Natural killer cell (primary cell): ENCODE measurements around the gene HSD17B3. TPM values are rescaled to one million over a fixed set of nuclear protein-coding genes. Genes with fewer than 3 reads are reported as not detected.
"Not testable (repeated sequence)": the region's sequence is repeated elsewhere in the genome, so short reads cannot be mapped to it uniquely, and the experiment has no call there.

ENCODE experiments used
- ATAC-seq, 3 donors: fragments of 150-1000 bp in 2 of 3; fragments of 200-7000 bp in 1 of 3; cut with Tn5 transposase; 1 replicate in 1 of 3; 2 replicates in 2 of 3; pipeline ENCODE4 v1.10.0; 2021; ENCODE audit warnings: mild to moderate bottlenecking in 2 of 3, moderate library complexity in 2 of 3
- DNase-seq, 2 donors: peaks; one replicate each; pipeline versions ENCODE4 v3.0.0 to v3.0.0-alpha.2; 2013 to 2021; ENCODE audit warnings: mixed read lengths in 1 of 2
- H3K27ac ChIP-seq: one replicate; pipeline ENCODE4 v1.5.1; 2013; ENCODE audit warnings: mild to moderate bottlenecking, low read length
- H3K27me3 ChIP-seq: one replicate; pipeline ENCODE4 v1.6.1; 2013; ENCODE audit warnings: low read length; ENCODE audit not compliant: control insufficient read depth, insufficient read depth
- H3K36me3 ChIP-seq: one replicate; pipeline ENCODE4 v1.6.1; 2013; ENCODE audit warnings: low read length; ENCODE audit not compliant: control insufficient read depth, insufficient read depth
- H3K4me1 ChIP-seq: one replicate; pipeline ENCODE4 v1.6.1; 2013; ENCODE audit warnings: low read length; ENCODE audit not compliant: control insufficient read depth, insufficient read depth
- H3K4me3 ChIP-seq: one replicate; pipeline ENCODE4 v1.5.1; 2013; ENCODE audit warnings: low read length
- H3K9me3 ChIP-seq: one replicate; pipeline ENCODE4 v1.6.1; 2013; ENCODE audit warnings: low read length; ENCODE audit not compliant: control insufficient read depth, insufficient read depth
- H3K27ac Mint-ChIP-seq, 2 donors: one replicate each; pipeline ENCODE4 v1.8.0; 2022; ENCODE audit warnings: mild to moderate bottlenecking in 2 of 2, mixed read lengths in 2 of 2, moderate library complexity in 1 of 2
- H3K27me3 Mint-ChIP-seq, 2 donors: one replicate each; pipeline ENCODE4 v1.8.0; 2022; ENCODE audit warnings: low read depth in 2 of 2, mixed read lengths in 2 of 2
- H3K36me3 Mint-ChIP-seq: one replicate; pipeline ENCODE4 v1.8.0; 2022; ENCODE audit warnings: mixed read lengths
- H3K4me1 Mint-ChIP-seq, 2 donors: one replicate each; pipeline ENCODE4 v1.8.0; 2022; ENCODE audit warnings: mixed read lengths in 2 of 2
- H3K4me3 Mint-ChIP-seq: one replicate; pipeline ENCODE4 v1.8.0; 2022; ENCODE audit warnings: mild to moderate bottlenecking, moderate library complexity, mixed read lengths
- H3K9me3 Mint-ChIP-seq, 2 donors: one replicate each; pipeline ENCODE4 v1.8.0; 2022; ENCODE audit warnings: mixed read lengths in 2 of 2
- CTCF ChIP-seq: fragments of 200-600 bp; IDR thresholded peaks from one replicate; pipeline ENCODE4 v1.8.0; 2022; ENCODE audit warnings: antibody characterized with exemption
- WGBS: methylation state at CpG from one replicate; pipeline ENCODE4 v1.1.7; 2013; ENCODE audit warnings: missing lambda C conversion rate; ENCODE audit not compliant: insufficient coverage; 5-methylcytosine and 5-hydroxymethylcytosine counted together
- intact Hi-C: fragments of 100-400 bp; cut with micrococcal nuclease; formaldehyde crosslinking; loops from one replicate; pipeline ENCODE4 v1.14.2; 2022
- total RNA-seq, 4 donors: library from RNA; stranded (reverse); fragments of 120-200 nt in 1 of 4; gene quantifications; one replicate each; pipeline versions ENCODE4 v1.2.3 to v1.2.4, GENCODE V29; 2013 to 2022

Gene HSD17B3
- total RNA-seq, 3 donors from 2014 or later (not counting 1 experiment from before 2014, with no cell fraction given): 0.68 to 0.96 (median 0.80) TPM

GRCh38 chr9:96317335-96317980 lies 15.5 kb upstream of the HSD17B3 start:
- no peak overlapping the region for H3K4me3 ChIP-seq
- H3K27ac ChIP-seq: no peak overlapping the region
- WGBS: 79% methylated on average over 6 of the region's 9 CpGs
- H3K27me3 Mint-ChIP-seq: peaks cover 0 to 7% of the 10 kb centered on the region in 2 donors
- peaks cover 0 to 5% of the 10 kb centered on the region in 2 donors for H3K4me1 Mint-ChIP-seq
- DNase-seq (peak; percentile 28 to 75), ATAC-seq (peak; percentile 53 to 72 (median 71))
- H3K4me3 Mint-ChIP-seq: no peak overlapping the region
- no peaks in the 10 kb centered on the region for H3K9me3 Mint-ChIP-seq
- H3K27ac Mint-ChIP-seq: no peak overlapping the region
- no peaks in the 10 kb centered on the region for H3K36me3 Mint-ChIP-seq
- TF ChIP-seq CTCF: peak; percentile 76
- H3K4me1 ChIP-seq: no peaks in the 10 kb centered on the region
- H3K36me3 ChIP-seq: no peaks in the 10 kb centered on the region
- intact Hi-C loops: loop anchor here (1.0 kb wide), 1 partner anchor 85 kb away; no protein-coding TSS in a partner anchor
- H3K27me3 ChIP-seq: no peaks in the 10 kb centered on the region
- H3K9me3 ChIP-seq: peaks cover 14% of the 10 kb centered on the region

GRCh38 chr9:96309850-96310249 lies 7.9 kb upstream of the HSD17B3 start:
- Histone ChIP-seq H3K27ac (no peak overlapping the region), H3K9me3 (peaks cover 14% of the 10 kb centered on the region), H3K36me3 (no peaks in the 10 kb centered on the region), H3K4me3 (no peak overlapping the region), H3K4me1 (no peaks in the 10 kb centered on the region), H3K27me3 (no peaks in the 10 kb centered on the region)
- intact Hi-C loops: no loop called here
- Mint-ChIP-seq H3K4me1 (no peaks in the 10 kb centered on the region), H3K4me3 (no peak overlapping the region), H3K36me3 (no peaks in the 10 kb centered on the region), H3K27ac (no peak overlapping the region), H3K27me3 (peaks cover 4 to 30% of the 10 kb centered on the region in 2 donors), H3K9me3 (no peaks in the 10 kb centered on the region)
- no peak for TF ChIP-seq CTCF
- ATAC-seq: no peak
- 90% methylated on average over 7 of the region's 7 CpGs for WGBS
- no peak for DNase-seq

GRCh38 chr9:96306958-96307357 lies 5.0 kb upstream of the HSD17B3 start:
- H3K4me1 ChIP-seq, H3K4me3 Mint-ChIP-seq, H3K36me3 Mint-ChIP-seq, H3K9me3 Mint-ChIP-seq, H3K27ac Mint-ChIP-seq, DNase-seq, intact Hi-C loops, ATAC-seq, H3K36me3 ChIP-seq, H3K4me1 Mint-ChIP-seq, H3K27me3 ChIP-seq, H3K27ac ChIP-seq, H3K9me3 ChIP-seq, H3K4me3 ChIP-seq: not testable (repeated sequence)
- peaks cover 9 to 26% of the 10 kb centered on the region in 2 donors for H3K27me3 Mint-ChIP-seq
- WGBS: 96% methylated on average over 6 of the region's 6 CpGs

GRCh38 chr9:96305171-96305570 lies 3.2 kb upstream of the HSD17B3 start:
- no peaks in the 10 kb centered on the region for H3K4me1 ChIP-seq
- H3K4me3 Mint-ChIP-seq: no peak overlapping the region
- peaks cover 7 to 22% of the 10 kb centered on the region in 2 donors for H3K27me3 Mint-ChIP-seq
- no peak for DNase-seq
- 90% methylated on average over 3 of the region's 4 CpGs for WGBS
- H3K27me3 ChIP-seq: no peaks in the 10 kb centered on the region
- H3K4me3 ChIP-seq: no peak overlapping the region
- no peaks in the 10 kb centered on the region for H3K9me3 Mint-ChIP-seq
- no peak for TF ChIP-seq CTCF
- intact Hi-C loops: no loop called here
- H3K36me3 Mint-ChIP-seq: no peaks in the 10 kb centered on the region
- H3K4me1 Mint-ChIP-seq: no peaks in the 10 kb centered on the region
- no peak for ATAC-seq
- H3K27ac ChIP-seq: no peak overlapping the region
- no peak overlapping the region for H3K27ac Mint-ChIP-seq
- H3K36me3 ChIP-seq: no peaks in the 10 kb centered on the region
- no peaks in the 10 kb centered on the region for H3K9me3 ChIP-seq
